Measurements from ENCODE around the gene SRRM2.
"Not testable (repeated sequence)": the region's sequence is repeated elsewhere in the genome, so short reads cannot be mapped to it uniquely, and the experiment has no call there.

SRRM2 gene

DNA sequence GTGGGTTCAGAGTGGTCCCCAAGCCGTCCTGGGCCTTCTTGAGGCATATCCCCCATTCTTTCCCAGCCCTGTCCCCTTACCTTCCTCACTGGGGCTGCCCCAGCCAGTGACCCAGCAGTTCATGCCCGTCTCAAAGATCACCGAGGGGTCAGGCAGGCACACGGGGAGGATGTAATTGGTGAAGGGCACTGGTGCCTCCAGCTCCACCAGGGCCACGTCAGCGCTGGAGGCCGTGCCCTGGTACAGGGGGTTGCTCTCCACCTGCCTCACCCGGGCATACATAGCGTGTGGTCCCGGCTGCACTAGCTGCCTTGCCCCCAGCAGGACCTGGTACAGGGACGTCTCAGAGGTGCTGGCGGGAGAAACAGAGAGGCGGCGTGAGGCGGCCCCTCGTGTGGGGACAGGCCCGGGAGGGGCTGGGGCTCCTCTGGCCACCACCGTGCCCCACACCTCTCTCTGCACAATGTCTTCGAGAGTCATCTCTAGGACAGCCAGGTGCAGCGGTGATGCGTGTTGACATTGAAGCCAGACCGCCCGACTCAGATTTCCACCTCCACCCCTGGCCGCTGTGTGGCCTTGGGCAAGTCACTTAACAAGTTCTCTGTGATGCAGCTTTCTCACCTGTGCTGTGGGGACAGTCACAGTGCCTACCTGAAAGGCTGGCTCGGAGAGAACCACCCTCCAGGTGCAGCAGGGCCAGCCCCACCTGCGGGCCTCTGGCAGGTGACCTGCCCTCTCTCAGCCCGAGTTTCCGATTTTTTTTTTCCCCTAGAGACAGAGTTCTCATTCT, 38.3 kb upstream of the SRRM2 start:
- DNase-seq (ENCODE audit: low read depth), result no peak
- no peak overlapping the region for H3K4me3 ChIP-seq (ENCODE audit: low read depth, low read length)

DNA sequence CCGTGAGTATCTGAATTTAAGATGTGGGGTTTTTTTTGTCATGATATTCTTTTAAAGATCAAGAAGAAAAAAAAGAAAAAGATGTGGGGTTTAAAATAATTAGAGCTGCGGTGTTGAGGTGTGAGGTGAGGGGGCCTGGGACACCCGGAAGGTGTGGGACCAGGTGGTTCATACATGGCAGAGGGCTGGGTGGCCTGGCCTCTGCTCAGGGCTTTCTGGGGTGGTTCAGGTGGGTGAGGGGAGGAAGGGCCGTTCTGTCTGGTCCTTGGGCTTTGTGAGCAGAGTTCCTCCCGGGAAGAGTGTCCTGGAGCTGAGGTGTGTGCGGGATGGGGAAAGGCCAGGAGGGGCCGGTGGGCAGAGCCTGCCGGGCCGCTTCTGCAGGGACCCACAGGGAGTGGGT, 37.4 kb upstream of the SRRM2 start:
- no peak for DNase-seq (ENCODE audit: low read depth)
- H3K4me3 ChIP-seq (ENCODE audit: low read depth, low read length), result no peak overlapping the region

GRCh38 chr16:2715519-2715918, 36.9 kb upstream of the SRRM2 start:
- H3K4me3 ChIP-seq (ENCODE audit: low read depth, low read length), result peak overlapping the region; percentile 15
- DNase-seq (ENCODE audit: low read depth), result peak; percentile 10

DNA sequence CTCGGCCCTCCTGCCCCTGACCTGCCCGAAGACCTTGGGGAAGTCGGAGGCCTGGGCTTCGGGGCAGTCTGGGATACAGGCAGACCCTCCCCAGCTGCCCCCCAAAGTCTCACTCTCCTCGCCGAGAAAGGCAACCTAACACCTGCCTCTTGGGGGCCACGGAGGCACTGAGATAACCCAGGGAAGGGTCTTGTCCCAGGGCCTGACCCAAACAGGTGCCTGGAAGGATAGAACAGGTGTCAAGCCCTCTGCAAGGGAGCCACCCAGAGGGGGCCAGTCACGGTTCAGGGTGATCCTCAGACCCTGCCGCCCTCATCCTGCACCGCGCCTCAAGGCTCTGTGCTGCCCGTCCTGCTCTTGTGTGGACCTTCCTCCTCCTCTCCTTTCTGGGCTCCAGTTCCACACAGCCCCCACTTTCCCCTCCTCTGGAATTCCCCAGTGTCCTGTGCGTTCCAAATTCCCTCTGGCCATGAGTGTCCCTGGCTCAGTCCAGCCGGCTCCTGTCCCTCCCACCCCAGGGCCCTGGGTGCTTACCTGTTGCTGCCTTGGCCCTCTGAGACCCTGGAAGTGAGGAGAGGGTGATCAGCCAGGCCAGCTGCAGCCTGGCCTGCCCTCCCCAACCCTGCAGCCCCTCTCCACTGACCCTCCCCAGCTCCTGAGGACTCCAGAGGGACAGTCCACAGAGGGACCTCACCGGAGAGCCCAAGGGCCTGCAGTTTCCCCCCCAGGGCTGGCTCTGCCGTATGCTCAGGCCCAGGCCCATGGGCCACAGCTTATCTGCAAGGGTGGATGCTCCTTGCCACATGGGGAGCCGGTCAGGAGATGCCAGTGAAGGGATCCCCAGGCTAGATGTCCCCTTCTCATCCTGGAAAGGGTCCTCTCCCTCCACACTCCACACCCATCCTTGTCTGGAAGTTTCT, 36.2 kb upstream of the SRRM2 start:
- peak overlapping the region; percentile 15 for H3K4me3 ChIP-seq (ENCODE audit: low read depth, low read length)
- no peak for DNase-seq (ENCODE audit: low read depth)

GRCh38 chr16:2716948-2717347, 35.5 kb upstream of the SRRM2 start:
- DNase-seq (ENCODE audit: low read depth), result no peak
- no peak overlapping the region for H3K4me3 ChIP-seq (ENCODE audit: low read depth, low read length)

- H3K4me3 ChIP-seq (ENCODE audit: low read depth, low read length), result no peak overlapping the region
- no peak for DNase-seq (ENCODE audit: low read depth)
These were observed 34.8 kb upstream of the SRRM2 start for GRCh38 chr16:2717383-2718263.

DNA sequence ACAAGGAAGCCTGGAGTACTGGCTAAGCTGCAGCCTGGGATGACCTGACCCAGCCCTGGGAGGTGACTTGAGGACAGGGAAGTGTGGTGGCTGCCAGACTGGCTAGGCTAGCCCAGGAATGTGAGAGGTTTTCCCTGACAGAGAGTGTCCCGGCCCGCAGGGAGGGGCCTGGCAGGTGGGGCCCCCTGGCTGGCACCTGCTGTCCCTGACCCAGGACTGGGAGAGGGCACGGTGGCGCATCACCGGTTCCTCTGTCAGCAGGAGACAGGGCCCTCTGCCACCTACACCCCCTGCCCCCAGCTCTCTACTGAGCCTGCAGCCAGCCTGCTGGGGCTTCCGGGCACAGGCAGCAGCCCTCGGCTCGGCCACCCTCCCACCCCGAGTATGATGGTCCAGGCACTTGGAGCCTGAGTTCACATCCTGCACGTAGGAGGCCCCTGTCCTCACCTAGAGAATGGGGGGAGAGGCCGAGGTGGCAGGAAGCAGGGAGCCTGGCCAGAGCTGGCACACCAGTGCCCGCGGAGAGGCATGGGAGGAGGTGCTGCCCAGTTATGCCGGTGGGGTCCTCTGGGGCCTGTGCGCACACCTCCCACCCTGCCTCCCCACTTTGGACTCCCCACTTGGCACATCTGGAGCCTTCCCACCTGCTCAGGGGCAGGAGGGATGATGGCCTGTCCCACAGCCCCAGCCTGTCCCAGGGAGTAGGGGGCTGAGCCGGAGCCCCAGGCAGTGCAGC, 32.9 kb upstream of the SRRM2 start:
- H3K4me3 ChIP-seq (ENCODE audit: low read depth, low read length), result no peak overlapping the region
- no peak for DNase-seq (ENCODE audit: low read depth)

- no peak for DNase-seq (ENCODE audit: low read depth)
These were observed 32.4 kb upstream of the SRRM2 start, which contains the start of gene PRSS27 for GRCh38 chr16:2720064-2720457. Gene PRSS27 (minus strand): TSS chr16:2720224. CDS start chr16:2720160, 64 bp downstream.

DNA sequence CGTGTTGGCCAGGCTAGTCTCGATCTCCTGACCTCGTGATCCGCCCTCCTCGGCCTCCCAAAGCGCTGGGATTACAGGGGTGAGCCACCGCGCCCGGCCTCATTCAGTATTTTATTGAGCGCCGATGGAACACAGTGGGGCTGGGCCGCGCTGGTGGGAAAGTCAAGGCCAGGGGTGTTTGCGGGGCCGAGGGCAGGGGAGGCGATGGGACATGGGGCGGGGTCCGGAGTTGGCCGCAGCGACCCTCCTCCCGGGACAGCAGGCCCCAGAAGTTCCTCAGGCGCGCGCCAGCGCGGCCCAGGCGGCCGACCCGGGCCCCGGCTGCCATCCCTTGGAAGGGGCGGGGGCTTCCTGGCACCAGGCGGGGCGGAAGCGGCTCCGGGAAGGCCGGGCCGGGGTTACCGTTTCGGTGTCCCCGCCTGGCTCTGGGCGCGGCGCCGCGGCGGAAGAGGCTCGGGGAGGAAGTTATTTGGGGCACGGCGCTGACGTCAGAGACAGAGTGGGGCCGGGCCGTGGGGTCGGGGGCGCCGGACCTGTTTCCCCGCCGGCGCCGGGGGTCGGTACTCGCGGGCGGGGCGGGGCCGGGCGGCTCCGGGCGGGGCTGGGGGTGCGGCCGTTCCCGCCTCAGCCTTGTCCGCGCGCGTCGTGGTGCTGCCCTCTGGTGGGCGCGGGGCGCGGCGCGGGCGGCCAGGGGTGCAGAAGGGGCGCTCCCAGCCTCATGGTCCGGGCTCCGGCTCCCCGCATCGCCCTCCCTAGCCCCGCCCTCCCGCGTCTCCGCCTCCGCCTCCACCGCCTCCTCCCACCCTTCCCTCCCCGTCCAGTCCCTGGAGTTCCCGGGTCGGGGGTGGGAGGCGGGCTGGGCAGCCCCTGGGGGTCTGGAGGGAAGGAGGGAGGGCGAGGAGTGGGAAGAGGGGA, 31.5 kb upstream of the SRRM2 start:
- peak; percentile 31 for DNase-seq (ENCODE audit: low read depth)
- H3K4me3 ChIP-seq (ENCODE audit: low read depth, low read length), result peak overlapping the region; percentile 67

More at GRCh38 chr16:2720064-2720457, 32.4 kb upstream of the SRRM2 start, which contains the start of gene PRSS27:
- peak within 1 kb of the TSS; percentile 67 for H3K4me3 ChIP-seq (ENCODE audit: low read depth, low read length)

DNA sequence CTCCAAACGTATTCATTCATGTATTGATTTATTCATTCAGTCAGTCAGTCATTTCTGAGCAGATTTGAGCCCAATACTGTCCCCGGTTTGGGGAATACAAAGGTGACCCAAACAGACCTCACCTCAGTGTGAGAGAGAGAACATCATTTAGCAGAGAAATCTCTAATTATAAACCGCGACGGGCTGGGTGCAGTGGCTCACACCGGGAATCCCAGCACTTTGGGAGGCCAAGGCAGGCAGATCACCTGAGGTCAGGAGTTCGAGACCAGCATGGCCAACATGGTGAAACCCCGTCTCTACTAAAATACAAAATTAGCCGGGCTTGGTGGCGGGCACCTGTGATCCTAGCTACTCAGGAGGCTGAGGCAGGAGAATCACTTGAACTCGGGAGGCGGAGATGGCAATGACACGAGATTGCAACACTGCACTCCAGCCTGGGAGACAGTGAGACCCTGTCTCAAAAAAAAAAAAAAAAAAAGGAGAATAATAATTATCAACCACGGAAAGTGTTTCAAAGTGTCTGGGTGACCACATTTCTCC, 30.7 kb upstream of the SRRM2 start:
- DNase-seq (ENCODE audit: low read depth), result not testable (repeated sequence)
- H3K4me3 ChIP-seq (ENCODE audit: low read depth, low read length), result peak overlapping the region; percentile 67

DNA sequence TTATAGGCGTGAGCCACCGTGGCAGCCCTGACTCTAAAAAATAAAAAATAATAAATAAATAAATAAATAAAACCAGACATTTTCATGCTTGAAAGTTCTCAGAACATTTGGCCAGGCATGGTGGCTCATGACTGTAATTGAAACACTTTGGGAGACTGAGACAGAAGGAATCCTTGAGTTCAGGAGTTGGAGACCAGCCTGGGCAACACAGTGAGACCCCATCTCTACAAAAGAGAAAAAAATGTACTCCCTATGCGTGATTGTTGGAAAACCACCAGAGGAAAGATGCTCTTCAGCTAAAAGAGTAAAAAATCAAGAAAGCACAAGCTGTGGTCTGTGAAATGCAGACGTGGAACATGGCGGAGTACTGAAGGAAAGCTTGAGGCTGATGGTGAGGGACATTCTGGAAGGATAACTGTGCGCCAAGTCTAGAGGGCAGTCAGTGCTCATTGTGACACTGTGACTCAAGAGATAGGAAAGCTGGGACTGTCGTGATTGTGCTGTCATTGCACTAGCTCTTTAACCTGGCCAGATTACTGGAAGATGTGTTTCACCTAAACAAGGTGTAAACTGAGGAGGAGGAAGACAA, 28.3 kb upstream of the SRRM2 start:
- no peak overlapping the region for H3K4me3 ChIP-seq (ENCODE audit: low read depth, low read length)
- DNase-seq (ENCODE audit: low read depth), result no peak

GRCh38 chr16:2724816-2725348, 27.6 kb upstream of the SRRM2 start:
- DNase-seq (ENCODE audit: low read depth), result no peak
- no peak overlapping the region for H3K4me3 ChIP-seq (ENCODE audit: low read depth, low read length)

DNA sequence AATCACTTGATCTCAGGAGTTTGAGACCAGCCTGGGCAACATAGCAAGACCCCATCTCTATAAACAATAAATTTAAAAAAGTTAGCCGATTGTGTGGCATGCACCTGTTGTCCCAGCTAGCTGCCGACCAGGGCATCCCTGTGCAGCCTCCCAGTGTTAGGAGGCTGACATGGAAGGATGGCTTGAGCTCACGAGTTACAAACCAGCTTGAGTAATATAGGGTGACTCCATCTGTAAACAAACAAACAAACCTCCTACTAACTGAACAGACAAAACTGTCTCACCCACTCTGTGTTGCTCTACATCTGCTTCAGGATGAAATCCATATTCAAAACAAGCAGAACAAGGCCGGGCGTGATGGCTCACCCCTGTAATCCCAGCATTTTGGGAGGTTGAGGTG, 25.5 kb upstream of the SRRM2 start:
- H3K4me3 ChIP-seq (ENCODE audit: low read depth, low read length), result no peak overlapping the region
- no peak for DNase-seq (ENCODE audit: low read depth)

DNA sequence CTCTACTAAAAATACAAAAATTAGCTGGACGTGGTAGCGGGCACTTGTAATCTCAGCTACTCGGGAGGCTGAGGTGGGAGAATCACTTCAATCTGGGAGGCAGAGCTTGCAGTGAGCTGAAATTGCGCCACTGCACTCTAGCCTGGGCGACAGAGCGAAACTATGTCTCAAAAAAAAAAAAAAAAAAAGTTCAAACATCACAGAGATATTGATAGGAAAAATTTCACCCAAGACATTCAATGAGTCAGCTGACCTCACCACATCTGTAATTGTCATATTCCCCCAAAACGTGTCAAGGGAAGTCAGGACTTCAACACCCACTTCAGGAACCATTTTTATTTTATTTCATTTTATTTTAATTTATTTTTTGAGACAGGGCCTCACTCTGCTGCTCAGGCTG, 24.4 kb upstream of the SRRM2 start:
- H3K4me3 ChIP-seq (ENCODE audit: low read depth, low read length), result no peak overlapping the region
- DNase-seq (ENCODE audit: low read depth), result no peak

GRCh38 chr16:2734844-2735515, 17.5 kb upstream of the SRRM2 start:
- no peak overlapping the region for H3K4me3 ChIP-seq (ENCODE audit: low read depth, low read length)
- DNase-seq (ENCODE audit: low read depth), result no peak

- DNase-seq (ENCODE audit: low read depth), result no peak
- H3K4me3 ChIP-seq (ENCODE audit: low read depth, low read length), result no peak overlapping the region
These were observed 15.8 kb upstream of the SRRM2 start for GRCh38 chr16:2736476-2737237.
